NCI-H2107 (cell line): ENCODE measurements around the gene B3GNT8.
"Not testable (repeated sequence)": the region's sequence is repeated elsewhere in the genome, so short reads cannot be mapped to it uniquely, and the experiment has no call there.

Experiments
- DNase-seq: peaks from one replicate; lab custom pipeline; 2025; lab: John Stamatoyannopoulos, UW

The B3GNT8 gene

GRCh38 chr19:41436674-41436951, 9.4 kb upstream of the B3GNT8 start:
- no peak for DNase-seq

GRCh38 chr19:41435936-41436673, 8.9 kb upstream of the B3GNT8 start:
- DNase-seq: no peak

GRCh38 chr19:41435376-41435775, 8.2 kb upstream of the B3GNT8 start:
- not testable (repeated sequence) for DNase-seq

- DNase-seq: no peak
Measured at GRCh38 chr19:41434450-41434849, 7.3 kb upstream of the B3GNT8 start.

- no peak for DNase-seq
Measured at GRCh38 chr19:41433171-41433570, 6.0 kb upstream of the B3GNT8 start.

GRCh38 chr19:41431426-41432386, 4.5 kb upstream of the B3GNT8 start:
- DNase-seq: no peak

- DNase-seq: peak; percentile 37
Measured at GRCh38 chr19:41430922-41431321, 3.7 kb upstream of the B3GNT8 start.

- DNase-seq: no peak
Measured at GRCh38 chr19:41428481-41428859, 1.3 kb upstream of the B3GNT8 start.

GRCh38 chr19:41427647-41428480, 690 bp upstream of the B3GNT8 start:
- DNase-seq: no peak

GRCh38 chr19:41426116-41426841, 895 bp downstream of the B3GNT8 start:
- no peak for DNase-seq

- DNase-seq: no peak
Measured at GRCh38 chr19:41425174-41426115, 1.7 kb downstream of the B3GNT8 start.

GRCh38 chr19:41424335-41425173, 2.6 kb downstream of the B3GNT8 start:
- DNase-seq: no peak

- DNase-seq: no peak
Measured at GRCh38 chr19:41422955-41423354, 4.2 kb downstream of the B3GNT8 start.

GRCh38 chr19:41422456-41422855, 4.7 kb downstream of the B3GNT8 start:
- DNase-seq: no peak

- DNase-seq: no peak
Measured at GRCh38 chr19:41421973-41422372, 5.2 kb downstream of the B3GNT8 start.

- DNase-seq: peak; percentile 42
Measured at GRCh38 chr19:41421314-41421713, 5.9 kb downstream of the B3GNT8 start.

- no peak for DNase-seq
Measured at GRCh38 chr19:41420101-41420880, 6.9 kb downstream of the B3GNT8 start.

- DNase-seq: no peak
Measured at GRCh38 chr19:41416194-41416674, 10.9 kb downstream of the B3GNT8 start.

- DNase-seq: peak; percentile 37
Measured at GRCh38 chr19:41415154-41415571, 12.0 kb downstream of the B3GNT8 start.
